Measurements from ENCODE around the gene OGFR. TPM values are rescaled to one million over a fixed set of nuclear protein-coding genes. Genes with fewer than 3 reads are reported as not detected.

Gene OGFR
- total and polyA plus RNA-seq, 2 experiments from 2014 or later, result 9.6 to 50.6 TPM

DNA sequence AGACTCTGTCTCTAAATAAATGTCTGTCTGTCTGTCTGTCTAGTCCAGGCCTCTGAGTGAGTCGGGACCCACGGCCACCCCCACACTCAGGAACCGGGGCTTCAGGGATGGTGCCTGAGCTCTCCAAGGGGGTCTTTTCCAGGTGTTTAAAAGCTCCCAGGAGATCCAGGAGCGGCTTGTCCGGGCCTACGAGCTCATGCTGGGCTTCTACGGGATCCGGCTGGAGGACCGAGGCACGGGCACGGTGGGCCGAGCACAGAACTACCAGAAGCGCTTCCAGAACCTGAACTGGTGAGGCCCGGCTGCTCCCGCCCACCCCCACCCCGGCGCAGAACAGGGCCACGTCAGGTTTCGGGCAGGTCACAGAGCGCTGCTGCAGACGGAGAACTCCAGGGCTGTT lies 6.7 kb downstream of the OGFR start:
- Histone ChIP-seq H3K4me1 (ENCODE audit: insufficient read depth) (peaks cover 6% of the 10 kb centered on the region; the same call in 1 of the 2 replicates), H3K79me2 (replicated peaks; ENCODE audit: insufficient read depth) (0 out of 2 replicates have a peak, but pooled peaks cover 3% of the 10 kb centered on the region), H3K27ac (ENCODE audit: low read depth) (no peak overlapping the region), H3K9me2 (ENCODE audit: insufficient read depth) (no peaks in the 10 kb centered on the region), H3F3A (replicated peaks; ENCODE audit: low read depth) (no peaks in the 10 kb centered on the region), H4K20me1 (replicated peaks; ENCODE audit: insufficient read depth) (peaks cover 5% of the 10 kb centered on the region), H3K27me3 (ENCODE audit: insufficient read depth) (no peaks in the 10 kb centered on the region), H3K4me3 (no peak overlapping the region), H3K36me3 (ENCODE audit: insufficient read depth) (no peaks in the 10 kb centered on the region), H2AFZ (no peak overlapping the region), H3K4me2 (no peak overlapping the region)
- ATAC-seq (no peak), DNase-seq (ENCODE audit: low spot score) (no peak)
- Mint-ChIP-seq H3K4me3 (no peak overlapping the region), H3K27me3 (ENCODE audit: insufficient read depth, low read depth, poor library complexity) (peaks cover 25% of the 10 kb centered on the region), H3K27ac (no peak overlapping the region), H3K9me3 (no peaks in the 10 kb centered on the region), H3K36me3 (ENCODE audit: low read depth) (peaks cover 9% of the 10 kb centered on the region; the same call in 1 of the 3 replicates), H3K4me1 (peaks cover 13% of the 10 kb centered on the region)
- TF ChIP-seq NANOG (IDR thresholded peaks at IDR 0.05; ENCODE audit: borderline replicate concordance) (no peak), ETS1 (IDR thresholded peaks at IDR 0.05) (no peak), POLR2AphosphoS5 (IDR thresholded peaks at IDR 0.05; ENCODE audit: low read depth) (no peak), ZNF331 (CRISPR knock-in tag; IDR thresholded peaks at IDR 0.05; ENCODE audit: low read depth) (no peak), EZH2phosphoT487 (IDR thresholded peaks at IDR 0.05; ENCODE audit: unreplicated experiment) (no peak), JUNB (IDR thresholded peaks at IDR 0.05; ENCODE audit: unreplicated experiment) (no peak), ZNF114 (CRISPR knock-in tag; IDR thresholded peaks at IDR 0.05) (no peak)
- TF ChIP-seq, protein P1, sequence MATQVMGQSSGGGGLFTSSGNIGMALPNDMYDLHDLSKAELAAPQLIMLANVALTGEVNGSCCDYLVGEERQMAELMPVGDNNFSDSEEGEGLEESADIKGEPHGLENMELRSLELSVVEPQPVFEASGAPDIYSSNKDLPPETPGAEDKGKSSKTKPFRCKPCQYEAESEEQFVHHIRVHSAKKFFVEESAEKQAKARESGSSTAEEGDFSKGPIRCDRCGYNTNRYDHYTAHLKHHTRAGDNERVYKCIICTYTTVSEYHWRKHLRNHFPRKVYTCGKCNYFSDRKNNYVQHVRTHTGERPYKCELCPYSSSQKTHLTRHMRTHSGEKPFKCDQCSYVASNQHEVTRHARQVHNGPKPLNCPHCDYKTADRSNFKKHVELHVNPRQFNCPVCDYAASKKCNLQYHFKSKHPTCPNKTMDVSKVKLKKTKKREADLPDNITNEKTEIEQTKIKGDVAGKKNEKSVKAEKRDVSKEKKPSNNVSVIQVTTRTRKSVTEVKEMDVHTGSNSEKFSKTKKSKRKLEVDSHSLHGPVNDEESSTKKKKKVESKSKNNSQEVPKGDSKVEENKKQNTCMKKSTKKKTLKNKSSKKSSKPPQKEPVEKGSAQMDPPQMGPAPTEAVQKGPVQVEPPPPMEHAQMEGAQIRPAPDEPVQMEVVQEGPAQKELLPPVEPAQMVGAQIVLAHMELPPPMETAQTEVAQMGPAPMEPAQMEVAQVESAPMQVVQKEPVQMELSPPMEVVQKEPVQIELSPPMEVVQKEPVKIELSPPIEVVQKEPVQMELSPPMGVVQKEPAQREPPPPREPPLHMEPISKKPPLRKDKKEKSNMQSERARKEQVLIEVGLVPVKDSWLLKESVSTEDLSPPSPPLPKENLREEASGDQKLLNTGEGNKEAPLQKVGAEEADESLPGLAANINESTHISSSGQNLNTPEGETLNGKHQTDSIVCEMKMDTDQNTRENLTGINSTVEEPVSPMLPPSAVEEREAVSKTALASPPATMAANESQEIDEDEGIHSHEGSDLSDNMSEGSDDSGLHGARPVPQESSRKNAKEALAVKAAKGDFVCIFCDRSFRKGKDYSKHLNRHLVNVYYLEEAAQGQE (IDR thresholded peaks at IDR 0.05; ENCODE audit: unreplicated experiment), result no peak

DNA sequence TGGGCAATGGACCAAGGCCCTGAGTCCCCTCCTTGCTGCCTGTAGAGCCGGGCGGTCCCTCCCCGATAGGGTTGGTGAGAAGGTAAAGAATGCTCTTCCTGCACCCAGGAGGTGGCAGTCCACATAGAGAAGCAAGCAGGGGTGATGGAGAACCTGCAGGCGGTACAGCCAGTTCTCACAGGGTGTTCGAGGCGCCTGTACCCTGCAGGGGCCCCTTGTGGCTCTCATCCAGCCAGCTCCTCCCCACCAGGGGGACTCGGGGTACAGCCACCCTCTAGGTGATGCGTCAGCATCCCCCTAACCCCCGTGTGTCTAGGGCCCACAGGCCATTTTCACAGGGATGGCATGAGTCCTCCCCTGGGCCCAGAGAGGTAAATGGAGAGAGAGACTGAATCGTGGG lies 7.1 kb downstream of the OGFR start:
- TF ChIP-seq, protein P2, sequence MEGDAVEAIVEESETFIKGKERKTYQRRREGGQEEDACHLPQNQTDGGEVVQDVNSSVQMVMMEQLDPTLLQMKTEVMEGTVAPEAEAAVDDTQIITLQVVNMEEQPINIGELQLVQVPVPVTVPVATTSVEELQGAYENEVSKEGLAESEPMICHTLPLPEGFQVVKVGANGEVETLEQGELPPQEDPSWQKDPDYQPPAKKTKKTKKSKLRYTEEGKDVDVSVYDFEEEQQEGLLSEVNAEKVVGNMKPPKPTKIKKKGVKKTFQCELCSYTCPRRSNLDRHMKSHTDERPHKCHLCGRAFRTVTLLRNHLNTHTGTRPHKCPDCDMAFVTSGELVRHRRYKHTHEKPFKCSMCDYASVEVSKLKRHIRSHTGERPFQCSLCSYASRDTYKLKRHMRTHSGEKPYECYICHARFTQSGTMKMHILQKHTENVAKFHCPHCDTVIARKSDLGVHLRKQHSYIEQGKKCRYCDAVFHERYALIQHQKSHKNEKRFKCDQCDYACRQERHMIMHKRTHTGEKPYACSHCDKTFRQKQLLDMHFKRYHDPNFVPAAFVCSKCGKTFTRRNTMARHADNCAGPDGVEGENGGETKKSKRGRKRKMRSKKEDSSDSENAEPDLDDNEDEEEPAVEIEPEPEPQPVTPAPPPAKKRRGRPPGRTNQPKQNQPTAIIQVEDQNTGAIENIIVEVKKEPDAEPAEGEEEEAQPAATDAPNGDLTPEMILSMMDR (conservative IDR thresholded peaks at IDR 0.05; ENCODE audit: low read depth in 2 of 2), result no peak
- TF ChIP-seq POLR2AphosphoS5 (IDR thresholded peaks at IDR 0.05; ENCODE audit: low read depth), result no peak
- TF ChIP-seq EZH2phosphoT487 (IDR thresholded peaks at IDR 0.05; ENCODE audit: unreplicated experiment), result no peak
- no peak for TF ChIP-seq ETS1 (IDR thresholded peaks at IDR 0.05)
- TF ChIP-seq, protein P1 (IDR thresholded peaks at IDR 0.05; ENCODE audit: unreplicated experiment), result no peak
- Mint-ChIP-seq H3K36me3 (ENCODE audit: low read depth) (peaks cover 9% of the 10 kb centered on the region; the same call in 1 of the 3 replicates), H3K4me3 (no peak overlapping the region), H3K27me3 (ENCODE audit: insufficient read depth, low read depth, poor library complexity) (peaks cover 21% of the 10 kb centered on the region), H3K4me1 (peaks cover 13% of the 10 kb centered on the region), H3K9me3 (no peaks in the 10 kb centered on the region), H3K27ac (no peak overlapping the region)
- Histone ChIP-seq H2AFZ (no peak overlapping the region), H3K36me3 (ENCODE audit: insufficient read depth) (no peaks in the 10 kb centered on the region), H4K20me1 (replicated peaks; ENCODE audit: insufficient read depth) (peaks cover under 1% of the 10 kb centered on the region), H3K4me3 (no peak overlapping the region), H3K4me2 (no peak overlapping the region), H3K27ac (ENCODE audit: low read depth) (no peak overlapping the region), H3K79me2 (replicated peaks; ENCODE audit: insufficient read depth) (no peaks in the 10 kb centered on the region), H3K27me3 (ENCODE audit: insufficient read depth) (no peaks in the 10 kb centered on the region), H3K9me2 (ENCODE audit: insufficient read depth) (no peaks in the 10 kb centered on the region), H3K4me1 (ENCODE audit: insufficient read depth) (peaks cover 6% of the 10 kb centered on the region; the same call in 1 of the 2 replicates), H3F3A (replicated peaks; ENCODE audit: low read depth) (no peaks in the 10 kb centered on the region)
- DNase-seq (ENCODE audit: low spot score), result no peak
- no peak for ATAC-seq

Data from GM23338 (cell line).